Osteocyte (in vitro differentiated cells): ENCODE results near the gene DENND6B. TPM values are rescaled to one million over a fixed set of nuclear protein-coding genes. Genes with fewer than 3 reads are reported as not detected.
"Not testable (repeated sequence)": the region's sequence is repeated elsewhere in the genome, so short reads cannot be mapped to it uniquely, and the experiment has no call there.

Experiments
- DNase-seq: peaks from one replicate; pipeline ENCODE4 v3.0.0; 2021; ENCODE audit warnings: mixed read lengths; ENCODE audit not compliant: unreplicated experiment; ENCODE audit errors: extremely low spot score
- H3K27ac Mint-ChIP-seq: one replicate; pipeline ENCODE4 v1.8.0; 2021; ENCODE audit warnings: mild to moderate bottlenecking, mixed read lengths; ENCODE audit not compliant: unreplicated experiment
- H3K27me3 Mint-ChIP-seq: one replicate; pipeline ENCODE4 v1.8.0; 2021; ENCODE audit warnings: mixed read lengths; ENCODE audit not compliant: unreplicated experiment
- H3K36me3 Mint-ChIP-seq: one replicate; pipeline ENCODE4 v1.8.0; 2021; ENCODE audit warnings: mixed read lengths; ENCODE audit not compliant: unreplicated experiment
- H3K4me1 Mint-ChIP-seq: one replicate; pipeline ENCODE4 v1.8.0; 2021; ENCODE audit warnings: mixed read lengths; ENCODE audit not compliant: unreplicated experiment
- H3K4me3 Mint-ChIP-seq: one replicate; pipeline ENCODE4 v1.8.0; 2021; ENCODE audit warnings: mild to moderate bottlenecking, moderate library complexity, mixed read lengths; ENCODE audit not compliant: unreplicated experiment
- H3K9me3 Mint-ChIP-seq: one replicate; pipeline ENCODE4 v1.8.0; 2021; ENCODE audit warnings: mixed read lengths; ENCODE audit not compliant: unreplicated experiment
- total RNA-seq: library from RNA; stranded (reverse); gene quantifications from 2 replicates; pipeline ENCODE4 v1.2.1, GENCODE V29; 2021
- TF ChIP-seq, protein P1 (sequence below): fragments of 200-600 bp; sonication (generic); IDR thresholded peaks from 2 replicates; pipeline ENCODE4 v1.5.0; 2021; ENCODE audit warnings: antibody characterized with exemption, mild to moderate bottlenecking, moderate library complexity

The DENND6B gene
- total RNA-seq, 1 donor from 2014 or later: 10.8 TPM

- DNase-seq: no peak
Measured at GRCh38 chr22:50276143-50276542, 50.7 kb downstream of the DENND6B start.

GRCh38 chr22:50275181-50276055 is 51.4 kb downstream of the DENND6B start:
- no peak overlapping the region for H3K27ac Mint-ChIP-seq
- H3K4me3 Mint-ChIP-seq: no peak overlapping the region
- TF ChIP-seq, protein P1, sequence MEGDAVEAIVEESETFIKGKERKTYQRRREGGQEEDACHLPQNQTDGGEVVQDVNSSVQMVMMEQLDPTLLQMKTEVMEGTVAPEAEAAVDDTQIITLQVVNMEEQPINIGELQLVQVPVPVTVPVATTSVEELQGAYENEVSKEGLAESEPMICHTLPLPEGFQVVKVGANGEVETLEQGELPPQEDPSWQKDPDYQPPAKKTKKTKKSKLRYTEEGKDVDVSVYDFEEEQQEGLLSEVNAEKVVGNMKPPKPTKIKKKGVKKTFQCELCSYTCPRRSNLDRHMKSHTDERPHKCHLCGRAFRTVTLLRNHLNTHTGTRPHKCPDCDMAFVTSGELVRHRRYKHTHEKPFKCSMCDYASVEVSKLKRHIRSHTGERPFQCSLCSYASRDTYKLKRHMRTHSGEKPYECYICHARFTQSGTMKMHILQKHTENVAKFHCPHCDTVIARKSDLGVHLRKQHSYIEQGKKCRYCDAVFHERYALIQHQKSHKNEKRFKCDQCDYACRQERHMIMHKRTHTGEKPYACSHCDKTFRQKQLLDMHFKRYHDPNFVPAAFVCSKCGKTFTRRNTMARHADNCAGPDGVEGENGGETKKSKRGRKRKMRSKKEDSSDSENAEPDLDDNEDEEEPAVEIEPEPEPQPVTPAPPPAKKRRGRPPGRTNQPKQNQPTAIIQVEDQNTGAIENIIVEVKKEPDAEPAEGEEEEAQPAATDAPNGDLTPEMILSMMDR: no peak
- no peak for DNase-seq
- peaks cover 11% of the 10 kb centered on the region for H3K4me1 Mint-ChIP-seq
- no peaks in the 10 kb centered on the region for H3K9me3 Mint-ChIP-seq
- H3K27me3 Mint-ChIP-seq: no peaks in the 10 kb centered on the region
- peaks cover 20% of the 10 kb centered on the region for H3K36me3 Mint-ChIP-seq

More at GRCh38 chr22:50276143-50276542, 50.7 kb downstream of the DENND6B start:
- no peak overlapping the region for H3K4me3 Mint-ChIP-seq
- H3K27me3 Mint-ChIP-seq: no peaks in the 10 kb centered on the region
- no peaks in the 10 kb centered on the region for H3K9me3 Mint-ChIP-seq
- no peak overlapping the region for H3K27ac Mint-ChIP-seq
- TF ChIP-seq, protein P1: peak; percentile 60
- peaks cover 5% of the 10 kb centered on the region for H3K4me1 Mint-ChIP-seq
- H3K36me3 Mint-ChIP-seq: peaks cover 23% of the 10 kb centered on the region

DNA sequence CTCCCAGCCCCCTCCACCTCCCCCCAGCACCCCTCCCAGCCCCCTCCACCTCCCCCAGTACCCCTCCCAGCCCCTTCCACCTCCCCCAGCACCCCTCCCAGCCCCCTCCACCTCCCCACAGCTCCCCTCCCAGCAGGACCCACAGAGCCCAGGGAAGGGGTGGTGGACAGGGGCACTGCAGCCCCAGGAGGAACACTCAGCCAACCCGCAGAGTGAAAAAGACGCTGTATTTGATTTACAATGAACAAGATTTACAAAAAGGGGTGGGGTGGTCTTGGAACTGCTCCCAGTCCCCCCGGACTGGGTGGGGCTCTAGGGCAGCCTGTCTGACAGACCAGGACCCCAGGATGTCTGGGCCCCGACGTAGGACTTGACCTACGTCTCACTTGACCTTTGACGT is 52.0 kb downstream of the DENND6B start:
- TF ChIP-seq, protein P1: no peak
- DNase-seq: no peak
- peaks cover 11% of the 10 kb centered on the region for H3K4me1 Mint-ChIP-seq
- no peaks in the 10 kb centered on the region for H3K27me3 Mint-ChIP-seq
- H3K9me3 Mint-ChIP-seq: no peaks in the 10 kb centered on the region
- peaks cover 19% of the 10 kb centered on the region for H3K36me3 Mint-ChIP-seq
- no peak overlapping the region for H3K27ac Mint-ChIP-seq
- H3K4me3 Mint-ChIP-seq: no peak overlapping the region

DNA sequence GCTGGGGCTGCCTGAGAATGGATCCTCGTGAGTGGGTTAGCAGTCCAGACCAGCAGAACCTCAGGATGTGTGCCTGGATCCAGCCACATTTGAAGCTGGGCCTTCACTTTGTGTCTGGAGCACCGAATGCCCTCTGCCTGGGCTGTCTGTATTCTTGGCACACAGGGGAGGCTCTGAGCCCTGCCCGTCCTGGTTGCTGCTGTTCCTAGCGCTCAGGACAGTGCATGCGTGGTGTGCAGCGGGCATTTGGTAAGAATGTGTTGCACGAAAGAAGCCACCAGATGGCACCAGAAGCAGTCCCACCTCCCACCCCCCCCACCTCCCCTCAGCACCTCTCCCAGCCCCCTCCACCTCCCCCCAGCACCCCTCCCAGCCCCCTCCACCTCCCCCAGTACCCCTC is 52.5 kb downstream of the DENND6B start:
- H3K4me3 Mint-ChIP-seq: no peak overlapping the region
- H3K27me3 Mint-ChIP-seq: no peaks in the 10 kb centered on the region
- H3K4me1 Mint-ChIP-seq: peaks cover 13% of the 10 kb centered on the region
- peaks cover 19% of the 10 kb centered on the region for H3K36me3 Mint-ChIP-seq
- H3K27ac Mint-ChIP-seq: peak overlapping the region; percentile 54
- DNase-seq: no peak
- TF ChIP-seq, protein P1: peak; percentile 55
- no peaks in the 10 kb centered on the region for H3K9me3 Mint-ChIP-seq

DNA sequence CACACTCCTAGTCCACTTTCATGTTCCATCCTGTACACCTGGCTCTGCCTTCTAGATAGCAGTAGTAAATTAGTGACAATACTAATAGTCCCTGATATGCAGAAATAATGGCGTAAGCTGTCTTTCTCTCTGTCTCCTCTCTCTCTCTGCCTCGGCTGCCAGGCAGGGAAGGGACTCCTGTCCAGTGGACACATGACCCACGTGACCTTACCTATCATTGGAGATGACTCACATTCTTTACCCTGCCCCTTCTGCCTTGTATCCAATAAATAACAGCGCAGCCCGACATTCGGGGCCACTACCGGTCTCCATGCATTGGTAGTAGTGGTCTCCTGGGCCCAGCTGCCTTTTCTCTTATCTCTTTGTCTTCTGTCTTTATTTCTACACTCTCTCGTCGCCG is 53.0 kb downstream of the DENND6B start:
- H3K27me3 Mint-ChIP-seq, H3K9me3 Mint-ChIP-seq, DNase-seq, H3K4me3 Mint-ChIP-seq: not testable (repeated sequence)
- H3K4me1 Mint-ChIP-seq: peaks cover 15% of the 10 kb centered on the region
- peak overlapping the region; percentile 54 for H3K27ac Mint-ChIP-seq
- peaks cover 17% of the 10 kb centered on the region for H3K36me3 Mint-ChIP-seq

DNA sequence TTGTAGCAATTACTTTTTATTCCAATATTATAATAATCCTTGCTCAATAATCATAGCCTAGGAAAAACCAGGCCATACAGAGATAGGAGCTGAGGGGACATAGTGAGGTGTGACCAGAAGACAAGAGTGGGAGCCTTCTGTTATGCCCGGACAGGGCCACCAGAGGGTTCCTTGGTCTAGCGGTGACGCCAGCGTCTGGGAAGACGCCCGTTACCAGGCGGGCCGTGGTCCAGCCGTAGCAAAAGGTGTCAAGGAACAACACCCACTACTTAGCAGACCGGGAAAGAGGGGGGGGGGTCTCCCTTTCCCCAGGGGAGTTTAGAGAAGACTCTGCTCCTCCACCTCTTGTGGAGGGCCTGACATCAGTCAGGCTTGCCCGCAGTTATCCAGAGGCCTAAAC is 53.5 kb downstream of the DENND6B start:
- not testable (repeated sequence) for H3K27ac Mint-ChIP-seq, H3K27me3 Mint-ChIP-seq

More for the DNA sequence above, 53.5 kb downstream of the DENND6B start:
- Mint-ChIP-seq H3K4me1 (peaks cover 19% of the 10 kb centered on the region), H3K36me3 (peaks cover 17% of the 10 kb centered on the region)
- not testable (repeated sequence) for DNase-seq, H3K4me3 Mint-ChIP-seq, H3K9me3 Mint-ChIP-seq
